ENCODE results near the gene GOLM1. TPM values are rescaled to one million over a fixed set of nuclear protein-coding genes. Genes with fewer than 3 reads are reported as not detected.

The GOLM1 gene
- total and polyA plus RNA-seq, 4 donors = 7.9 to 28.5 (median 13.2) TPM

GRCh38 chr9:86096386-86096785, 3.0 kb downstream of the GOLM1 start:
- no peak overlapping the region for H3K9ac ChIP-seq (ENCODE audit: low read depth in 1 of 2, low read length in 2 of 2)
- no peak overlapping the region for H3K4me3 ChIP-seq (ENCODE audit: low read depth in 1 of 3, low read length in 3 of 3)
- no peak overlapping the region for H3K27ac ChIP-seq (ENCODE audit: low read depth in 1 of 2, low read length in 2 of 2)
- TF ChIP-seq FOXA2 (IDR thresholded peaks at IDR 0.05) (no peak), ATF3 (IDR thresholded peaks at IDR 0.05) (no peak), RXRA (IDR thresholded peaks at IDR 0.05) (no peak), RAD21 (IDR thresholded peaks at IDR 0.05) (no peak), REST (IDR thresholded peaks at IDR 0.05) (no peak)
- 61% methylated on average over 2 of the region's 2 CpGs for WGBS
- H3K9me3 ChIP-seq (ENCODE audit: control insufficient read depth in 4 of 4, low read length in 3 of 4) = no peaks in the 10 kb centered on the region
- DNase-seq (ENCODE audit: low spot score) = no peak
- H3K4me1 ChIP-seq (ENCODE audit: control insufficient read depth in 4 of 4, insufficient read depth in 4 of 4, low read length in 3 of 4) = peaks cover 9 to 14% (median 12%) of the 10 kb centered on the region in 4 donors
- H3K36me3 ChIP-seq (ENCODE audit: control insufficient read depth in 4 of 4, insufficient read depth in 3 of 4, low read depth in 1 of 4, low read length in 3 of 4) = no peaks in the 10 kb centered on the region
- H3K27me3 ChIP-seq (ENCODE audit: control insufficient read depth in 4 of 4, insufficient read depth in 4 of 4, low read length in 3 of 4) = peaks cover 0 to 3% (median 0%) of the 10 kb centered on the region in 4 donors

GRCh38 chr9:86093788-86094555, 5.4 kb downstream of the GOLM1 start:
- peaks cover 4 to 8% (median 6%) of the 10 kb centered on the region in 4 donors for H3K4me1 ChIP-seq (ENCODE audit: control insufficient read depth in 4 of 4, insufficient read depth in 4 of 4, low read length in 3 of 4)
- peak; percentile 43 for DNase-seq (ENCODE audit: low spot score)
- H3K4me3 ChIP-seq (ENCODE audit: low read depth in 1 of 3, low read length in 3 of 3) = no peak overlapping the region
- 41% methylated on average over 8 of the region's 8 CpGs for WGBS
- no peaks in the 10 kb centered on the region for H3K9me3 ChIP-seq (ENCODE audit: control insufficient read depth in 4 of 4, low read length in 3 of 4)
- no peak overlapping the region for H3K9ac ChIP-seq (ENCODE audit: low read depth in 1 of 2, low read length in 2 of 2)
- peaks cover 0 to 3% (median 0%) of the 10 kb centered on the region in 4 donors for H3K27me3 ChIP-seq (ENCODE audit: control insufficient read depth in 4 of 4, insufficient read depth in 4 of 4, low read length in 3 of 4)
- no peaks in the 10 kb centered on the region for H3K36me3 ChIP-seq (ENCODE audit: control insufficient read depth in 4 of 4, insufficient read depth in 3 of 4, low read depth in 1 of 4, low read length in 3 of 4)
- H3K27ac ChIP-seq (ENCODE audit: low read depth in 1 of 2, low read length in 2 of 2) = no peak overlapping the region
- TF ChIP-seq RXRA (IDR thresholded peaks at IDR 0.05) (peak; percentile 10 to 74), FOXA1 (IDR thresholded peaks at IDR 0.05) (no peak), SP1 (IDR thresholded peaks at IDR 0.05) (peak; percentile 69), YY1 (IDR thresholded peaks at IDR 0.05) (peak; percentile 33), GABPA (IDR thresholded peaks at IDR 0.05 in 1 of 2, conservative IDR thresholded peaks at IDR 0.05 in 1 of 2) (no peak), ZBTB33 (IDR thresholded peaks at IDR 0.05) (no peak), JUND (IDR thresholded peaks at IDR 0.05) (peak in 1 of 2 donors; percentile 60), RAD21 (IDR thresholded peaks at IDR 0.05) (no peak), MAX (IDR thresholded peaks at IDR 0.05) (no peak), EGR1 (IDR thresholded peaks at IDR 0.05; ENCODE audit: low read depth in 2 of 2) (no peak), FOXA2 (IDR thresholded peaks at IDR 0.05) (no peak), HNF4G (IDR thresholded peaks at IDR 0.05) (no peak), CTCF (IDR thresholded peaks at IDR 0.05; ENCODE audit: low read depth, low read length, missing input control) (no peak), NR2F2 (IDR thresholded peaks at IDR 0.05) (peak; percentile 64), REST (IDR thresholded peaks at IDR 0.05) (no peak), HNF4A (conservative IDR thresholded peaks at IDR 0.05) (peak; percentile 12 to 52), TAF1 (conservative IDR thresholded peaks at IDR 0.05) (no peak), ATF3 (IDR thresholded peaks at IDR 0.05) (no peak)
